H1 (cell line): ENCODE results near the gene FANCE. TPM values are rescaled to one million over a fixed set of nuclear protein-coding genes. Genes with fewer than 3 reads are reported as not detected.

ENCODE experiments used
- CTCF ChIA-PET: fragments of 300-600 bp; sonication (Branson Sonifier 250); formaldehyde crosslinking; loops from one replicate; lab custom pipeline; 2021; ENCODE audit not compliant: partially characterized antibody; lab: Charles Lee
- POLR2A ChIA-PET: fragments of 300-600 bp; sonication (Branson Sonifier 250); formaldehyde crosslinking; loops from one replicate; lab custom pipeline; 2021; ENCODE audit warnings: inconsistent platforms; ENCODE audit not compliant: partially characterized antibody; lab: Charles Lee
- DNase-seq, 2 experiments: peaks; one replicate each; pipeline versions ENCODE4 v3.0.0 to v3.0.0-alpha.2; 2010 to 2022; ENCODE audit warnings: low spot score in 2 of 2, low read depth in 1 of 2, mixed read lengths in 1 of 2
- FAIRE-seq: peaks from 2 replicates; lab custom pipeline; 2011; peaks lifted over from hg19 to GRCh38; lab: Jason Lieb, UNC
- H2AFZ ChIP-seq: 2 replicates; pipeline ENCODE4 v1.8.1; 2012; ENCODE audit warnings: low read length, inconsistent platforms
- H2AK5ac ChIP-seq: 2 replicates; pipeline ENCODE4 v1.6.1; 2013; ENCODE audit warnings: low read depth, low read length
- H2BK120ac ChIP-seq: replicated peaks from 2 replicates; pipeline ENCODE3; 2013; ENCODE audit warnings: low read depth, low read length, inconsistent platforms
- H2BK12ac ChIP-seq: 2 replicates; pipeline ENCODE4 v1.6.1; 2013; ENCODE audit warnings: low read depth, low read length
- H2BK15ac ChIP-seq: 2 replicates; pipeline ENCODE4 v1.6.1; 2013; ENCODE audit warnings: low read length
- H2BK20ac ChIP-seq: 2 replicates; pipeline ENCODE4 v1.6.1; 2013; ENCODE audit warnings: low read length
- H2BK5ac ChIP-seq: 2 replicates; pipeline ENCODE4 v1.6.1; 2013; ENCODE audit warnings: low read depth, low read length
- H3K14ac ChIP-seq: 2 replicates; pipeline ENCODE4 v1.6.1; 2013; ENCODE audit warnings: inconsistent platforms; ENCODE audit not compliant: insufficient read length
- H3K18ac ChIP-seq: 2 replicates; pipeline ENCODE4 v1.6.1; 2013; ENCODE audit warnings: low read length; ENCODE audit errors: extremely low read depth
- H3K23ac ChIP-seq: 2 replicates; pipeline ENCODE4 v1.6.1; 2013; ENCODE audit warnings: inconsistent platforms; ENCODE audit not compliant: insufficient read length
- H3K23me2 ChIP-seq: 2 replicates; pipeline ENCODE4 v1.6.1; 2013; ENCODE audit warnings: low read depth, low read length
- H3K27ac ChIP-seq: 2 replicates; pipeline ENCODE4 v1.6.1; 2011; ENCODE audit warnings: low read depth, low read length, inconsistent platforms
- H3K27me3 ChIP-seq, 4 experiments: replicated peaks in 1 of 4; 1 replicate in 1 of 4; 2 replicates in 3 of 4; pipeline versions ENCODE4 v1.6.1 to v1.8.1; 2011 to 2013; ENCODE audit warnings: low read length in 3 of 4, mild to moderate bottlenecking in 3 of 4, inconsistent platforms in 2 of 4, mixed read lengths in 2 of 4, moderate library complexity in 1 of 4; ENCODE audit not compliant: control insufficient read depth in 3 of 4, insufficient read depth in 3 of 4; ENCODE audit errors: extremely low read depth in 1 of 4
- H3K36me3 ChIP-seq, 4 experiments: 2 replicates each; pipeline versions ENCODE4 v1.6.1 to v1.8.1; 2011 to 2013; ENCODE audit warnings: mild to moderate bottlenecking in 4 of 4, low read length in 3 of 4, moderate library complexity in 2 of 4, control low read depth in 1 of 4, inconsistent platforms in 1 of 4; ENCODE audit not compliant: insufficient read depth in 4 of 4, control insufficient read depth in 2 of 4
- H3K4ac ChIP-seq: replicated peaks from 2 replicates; pipeline ENCODE3; 2013; ENCODE audit warnings: low read length, low read depth, mixed read lengths, inconsistent platforms; ENCODE audit not compliant: insufficient read length
- H3K4me1 ChIP-seq, 4 experiments: replicated peaks in 1 of 4; 1 replicate in 1 of 4; 2 replicates in 3 of 4; pipeline versions ENCODE4 v1.6.1 to v1.8.1; 2011 to 2013; ENCODE audit warnings: low read length in 3 of 4, inconsistent platforms in 2 of 4, mixed read lengths in 1 of 4; ENCODE audit not compliant: insufficient read depth in 4 of 4, control insufficient read depth in 3 of 4
- H3K4me2 ChIP-seq, 2 experiments: 2 replicates each; pipeline versions ENCODE4 v1.6.1 to v1.8.1; 2011 to 2013; ENCODE audit warnings: low read depth in 2 of 2, low read length in 2 of 2, control low read depth in 1 of 2, inconsistent platforms in 1 of 2, mild to moderate bottlenecking in 1 of 2; ENCODE audit not compliant: insufficient read depth in 1 of 2
- H3K4me3 ChIP-seq, 4 experiments: fragments of 200-600, 300-600 bp in 1 of 4; sonication (generic), shearing (Covaris generic), sonication (Bioruptor Twin) in 1 of 4; 2 replicates each; pipeline versions ENCODE4 v1.5.1 to v1.8.1; 2011 to 2016; ENCODE audit warnings: low read length in 4 of 4, low read depth in 3 of 4, control low read depth in 2 of 4, inconsistent platforms in 2 of 4, mild to moderate bottlenecking in 2 of 4, mixed read lengths in 1 of 4, moderate library complexity in 1 of 4; ENCODE audit not compliant: insufficient read depth in 2 of 4; ENCODE audit errors: extremely low read depth in 1 of 4
- H3K56ac ChIP-seq: replicated peaks from 2 replicates; pipeline ENCODE3; 2013; ENCODE audit warnings: low read depth, mild to moderate bottlenecking, mixed read lengths, low read length, inconsistent platforms; ENCODE audit not compliant: insufficient read length
- H3K79me1 ChIP-seq: 2 replicates; pipeline ENCODE4 v1.6.1; 2013; ENCODE audit warnings: low read depth, low read length, control low read depth
- H3K79me2 ChIP-seq, 2 experiments: 2 replicates each; pipeline versions ENCODE4 v1.6.1 to v1.8.1; 2012 to 2013; ENCODE audit warnings: low read length in 2 of 2, mild to moderate bottlenecking in 2 of 2, inconsistent platforms in 1 of 2; ENCODE audit not compliant: insufficient read depth in 2 of 2, control insufficient read depth in 1 of 2
- H3K9ac ChIP-seq, 4 experiments: replicated peaks in 1 of 4; 1 replicate in 1 of 4; 2 replicates in 3 of 4; pipeline versions ENCODE4 v1.6.1 to v1.8.1; 2011 to 2013; ENCODE audit warnings: low read depth in 3 of 4, low read length in 3 of 4, control low read depth in 2 of 4, mild to moderate bottlenecking in 2 of 4, moderate library complexity in 2 of 4, inconsistent platforms in 1 of 4; ENCODE audit errors: extremely low read depth in 1 of 4
- H3K9me3 ChIP-seq, 2 experiments: 2 replicates each; pipeline versions ENCODE4 v1.6.1 to v1.8.1; 2012 to 2013; ENCODE audit warnings: mild to moderate bottlenecking in 2 of 2, moderate library complexity in 2 of 2, control low read depth in 1 of 2, inconsistent platforms in 1 of 2, low read depth in 1 of 2, low read length in 1 of 2, mixed read lengths in 1 of 2; ENCODE audit not compliant: insufficient read depth in 2 of 2
- H4K20me1 ChIP-seq, 2 experiments: replicated peaks in 1 of 2; 2 replicates each; pipeline versions ENCODE3 to v1.8.1; 2011 to 2013; ENCODE audit warnings: inconsistent platforms in 2 of 2, low read length in 2 of 2, mild to moderate bottlenecking in 1 of 2; ENCODE audit not compliant: insufficient read depth in 2 of 2, control insufficient read depth in 1 of 2
- H4K5ac ChIP-seq: 2 replicates; pipeline ENCODE4 v1.6.1; 2013; ENCODE audit warnings: low read length, low read depth, mixed read lengths, inconsistent platforms; ENCODE audit not compliant: insufficient read length
- H4K8ac ChIP-seq: 2 replicates; pipeline ENCODE4 v1.8.0; 2013; ENCODE audit warnings: mild to moderate bottlenecking, moderate library complexity, low read length, inconsistent platforms; ENCODE audit not compliant: insufficient read depth; ENCODE audit errors: extremely low read depth
- H4K91ac ChIP-seq: replicated peaks from 2 replicates; pipeline ENCODE3; 2013; ENCODE audit warnings: low read length, mixed read lengths, inconsistent platforms; ENCODE audit not compliant: insufficient read length
- SIN3A ChIP-seq, 2 experiments: IDR thresholded peaks in 1 of 2; conservative IDR thresholded peaks in 1 of 2; 2 replicates each; pipeline ENCODE4 v1.6.1; 2011 to 2012; ENCODE audit warnings: low read length in 2 of 2, improper control_type of control experiment in 1 of 2, low read depth in 1 of 2, mild to moderate bottlenecking in 1 of 2
- SUZ12 ChIP-seq: fragments of 200-600 bp; sonication (generic); IDR thresholded peaks from 2 replicates; pipeline ENCODE4 v1.6.1; 2012; ENCODE audit warnings: mild to moderate bottlenecking, inconsistent platforms, low read length, moderate library complexity, mixed read lengths
- WGBS, 2 experiments: shearing (Covaris generic) in 1 of 2; methylation state at CpG; one replicate each; pipeline versions ENCODE4 v1.1.6 to v1.1.7; 2013 to 2015; ENCODE audit warnings: low lambda C conversion rate in 2 of 2, mixed read lengths in 2 of 2, inconsistent platforms in 1 of 2, low coverage in 1 of 2, missing lambda C conversion rate in 1 of 2; ENCODE audit not compliant: insufficient replicate concordance in 2 of 2, insufficient coverage in 1 of 2, insufficient read length in 1 of 2; ENCODE audit errors: extremely low coverage in 1 of 2, missing lambda C conversion rate in 1 of 2; 5-methylcytosine and 5-hydroxymethylcytosine counted together
- polyA plus RNA-seq, 7 experiments: library from polyadenylated mRNA; depleted of rRNA in 3 of 7; stranded (reverse) in 5 of 7; unstranded in 2 of 7; fragments of >200 nt in 5 of 7; fragments of 200-250 nt in 2 of 7; gene quantifications; 1 replicate in 5 of 7; 2 replicates in 1 of 7; 4 replicates in 1 of 7; pipeline versions ENCODE4 v1.2.1 to v1.2.3, GENCODE V29; 2011 to 2013; ENCODE audit warnings: missing spikeins in 2 of 7, mixed read lengths in 2 of 7
- total RNA-seq: library from RNA; stranded (reverse); fragmentation: NEBNext Ultra II Directional; extraction: Animal tissue kit (Norgen Biotek cat#: 25700); gene quantifications from 2 replicates; pipeline ENCODE4 v1.2.1, GENCODE V29; 2021

Gene FANCE
- total and polyA plus RNA-seq, 2 of the 8 experiments (the other 6 are each of a cell fraction or from before 2014, with no cell fraction given), result 16.1 to 17.0 TPM

DNA sequence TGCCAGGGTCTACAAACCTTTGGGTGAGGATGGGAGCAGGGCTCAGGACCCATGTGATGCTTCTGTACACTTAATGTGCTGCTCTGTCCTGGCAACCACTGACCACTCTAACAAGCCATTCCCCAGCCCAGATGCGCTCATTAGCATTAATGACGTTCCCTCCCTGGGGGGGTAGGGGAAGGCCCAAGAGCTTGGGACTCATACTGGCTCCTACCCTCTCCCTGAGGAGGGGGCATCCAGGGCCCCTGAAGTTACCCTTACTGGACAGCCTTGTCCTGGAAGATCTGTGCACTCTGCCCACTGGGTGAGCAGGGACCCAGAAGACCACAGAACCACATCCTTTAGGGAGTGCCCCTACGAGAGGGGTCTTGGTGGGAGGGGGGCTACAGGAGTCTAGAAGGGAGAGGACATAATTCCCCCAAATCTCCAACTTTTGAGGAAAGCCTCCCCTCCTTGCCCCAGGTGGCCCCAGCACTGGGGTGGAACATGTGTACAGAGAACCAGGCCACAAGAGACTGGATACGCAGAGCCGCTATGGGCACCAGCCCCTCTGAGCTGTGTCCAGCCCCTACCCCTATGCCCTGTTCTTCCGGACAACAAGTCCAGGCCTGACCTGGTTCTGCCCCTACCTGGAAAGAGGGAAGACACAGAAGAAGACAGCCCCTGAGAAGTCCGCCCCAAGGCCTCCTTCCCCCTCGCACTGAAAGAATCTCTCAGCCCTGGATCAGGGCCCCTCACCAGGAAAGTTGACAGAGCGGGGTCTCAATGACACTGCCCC is 43.3 kb downstream of the FANCE start:
- H3K23me2 ChIP-seq, result peaks cover 6% of the 10 kb centered on the region; the same call in 1 of the 2 replicates

More for the DNA sequence above, 43.3 kb downstream of the FANCE start:
- Histone ChIP-seq H3K4ac (no peak overlapping the region), H4K8ac (no peak overlapping the region), H3K4me1 (peaks cover 22 to 59% (median 50%) of the 10 kb centered on the region in 4 experiments), H2BK20ac (no peak overlapping the region), H3K23ac (no peak overlapping the region), H3K9ac (no peak overlapping the region; a peak in 1 of 7 replicates), H3K9me3 (no peaks in the 10 kb centered on the region), H3K4me3 (peak overlapping the region; percentile 46 to 75 (median 52)), H2BK120ac (no peak overlapping the region), H2AFZ (no peak overlapping the region), H4K20me1 (peaks cover 15 to 25% of the 10 kb centered on the region in 2 experiments), H3K36me3 (no peaks in the 10 kb centered on the region), H2BK15ac (no peak overlapping the region), H3K14ac (no peak overlapping the region), H3K4me2 (peak overlapping the region; percentile 74 to 77), H3K56ac (no peak overlapping the region), H3K18ac (no peak overlapping the region; the same call in 1 of the 2 replicates), H4K5ac (no peak overlapping the region), H3K27ac (no peak overlapping the region), H2AK5ac (no peak overlapping the region), H2BK12ac (no peak overlapping the region), H2BK5ac (0 out of 2 replicates have a peak overlapping the region, but pooled peaks have one; percentile 41), H4K91ac (no peak overlapping the region), H3K79me2 (peaks cover 0 to 34% of the 10 kb centered on the region in 2 experiments; a peak in 2 of 4 replicates), H3K27me3 (peaks cover 0 to 13% (median 6%) of the 10 kb centered on the region in 4 experiments; a peak in 4 of 7 replicates), H3K79me1 (peaks cover 13% of the 10 kb centered on the region)
- ChIA-PET POLR2A (interaction anchor here (0.6 to 37.6 kb wide), 7 partner anchors 13 to 223 kb away, joined by 3 to 1319 read pairs (median 3); partner anchors contain the start of gene RPL10A), CTCF (interaction anchor here (0.6 to 2.4 kb wide), 11 partner anchors 9 to 775 kb away, joined by 3 to 8 read pairs (median 4); partner anchors contain the start of gene FANCE)
- FAIRE-seq (no peak), DNase-seq (no peak)
- no peak for TF ChIP-seq SUZ12
- 0 out of 4 replicates have a peak, but pooled peaks of 1 of the 2 experiments have one; percentile 7 for TF ChIP-seq SIN3A (conservative IDR thresholded peaks at IDR 0.05 in 1 of 2, IDR thresholded peaks at IDR 0.05 in 1 of 2; ENCODE audit: low read depth in 1 of 2, low read length in 2 of 2)
- WGBS, 2 experiments, result 69% methylated on average over 9 of the region's 9 CpGs; no CpG with 5 or more reads in 1 of the 2 experiments
